Sigmoid colon (tissue), 4 donors: Measurements from ENCODE around the gene RAG1.

ENCODE experiments used
- CTCF ChIP-seq, 4 experiments: fragments of 450-650 bp in 3 of 4; fragments of 200-600 bp in 1 of 4; IDR thresholded peaks; one replicate each; pipeline ENCODE4 v1.5.1; 2016 to 2019; ENCODE audit warnings: antibody characterized with exemption in 4 of 4, mild to moderate bottlenecking in 3 of 4, moderate library complexity in 2 of 4
- EP300 ChIP-seq, 4 donors: sonication (generic); formaldehyde crosslinking; IDR thresholded peaks; one replicate each; pipeline ENCODE4 v1.6.1; 2017; ENCODE audit warnings: antibody characterized with exemption in 4 of 4
- POLR2A ChIP-seq, 2 donors: fragments of 450-650 bp; IDR thresholded peaks; one replicate each; pipeline ENCODE4 v1.6.1; 2016; ENCODE audit warnings: antibody characterized with exemption in 2 of 2, mild to moderate bottlenecking in 2 of 2, moderate library complexity in 2 of 2

DNA sequence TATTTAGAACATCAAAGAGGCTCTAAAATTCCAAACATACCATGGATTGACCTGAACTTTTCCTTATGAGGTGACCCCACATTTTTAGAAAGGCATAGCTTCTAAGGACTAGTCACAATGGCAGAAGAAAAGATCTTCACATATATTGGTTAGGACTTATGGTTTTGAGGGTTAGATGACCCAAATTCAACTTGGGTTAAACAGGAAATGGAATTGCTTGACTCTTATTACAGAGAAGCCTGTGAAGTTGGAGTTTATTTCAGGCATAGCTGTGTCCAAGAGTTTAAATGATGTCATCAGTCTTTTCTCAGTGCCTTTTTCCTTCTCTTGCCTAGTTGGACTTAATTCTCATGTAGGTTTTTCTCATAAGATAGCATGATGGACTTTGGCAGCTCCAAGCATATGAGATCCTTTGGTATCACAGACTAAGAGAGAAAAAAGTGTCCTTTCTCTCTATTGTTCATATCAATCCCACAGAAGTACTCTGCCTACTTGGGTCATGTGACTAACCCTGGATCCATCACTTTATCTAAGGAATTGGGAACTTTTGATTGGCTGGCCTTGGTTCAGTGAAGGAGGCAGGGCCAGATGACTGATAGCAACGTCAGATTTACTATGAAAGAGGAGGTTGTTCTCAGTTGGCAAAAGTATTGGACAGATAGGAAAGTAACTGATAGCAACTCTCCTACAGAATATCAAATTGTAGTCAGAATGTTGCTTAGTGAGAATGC lies 17.3 kb upstream of the RAG1 start:
- no peak for TF ChIP-seq CTCF (IDR thresholded peaks at IDR 0.05)
- TF ChIP-seq POLR2A (IDR thresholded peaks at IDR 0.05): no peak
- TF ChIP-seq EP300 (IDR thresholded peaks at IDR 0.05): no peak
